Thyroid gland (tissue), 4 donors: Measurements from ENCODE around the gene BLM.

ENCODE experiments used
- CTCF ChIP-seq, 6 experiments: fragments of 200-600 bp in 3 of 6; fragments of 450-650 bp in 3 of 6; sonication (generic) in 3 of 6; IDR thresholded peaks; one replicate each; pipeline ENCODE4 v1.5.1; 2016 to 2019; ENCODE audit warnings: antibody characterized with exemption in 6 of 6, mild to moderate bottlenecking in 2 of 6, inconsistent platforms in 1 of 6, moderate library complexity in 1 of 6
- POLR2A ChIP-seq, 2 donors: fragments of 450-650 bp; IDR thresholded peaks; one replicate each; pipeline ENCODE4 v1.6.1; 2017; ENCODE audit warnings: antibody characterized with exemption in 2 of 2, mild to moderate bottlenecking in 2 of 2, moderate library complexity in 1 of 2

- TF ChIP-seq POLR2A (IDR thresholded peaks at IDR 0.05) (no peak), CTCF (IDR thresholded peaks at IDR 0.05) (no peak)
Observed at GRCh38 chr15:90851114-90851513, 134.0 kb downstream of the BLM start.
